Iris pigment epithelial cell (primary cell): ENCODE measurements around the gene ZP4.

Experiments used
- DNase-seq: peaks from one replicate; pipeline ENCODE4 v3.0.0-alpha.2; 2011; ENCODE audit warnings: low read depth

ZP4 gene, protein sequence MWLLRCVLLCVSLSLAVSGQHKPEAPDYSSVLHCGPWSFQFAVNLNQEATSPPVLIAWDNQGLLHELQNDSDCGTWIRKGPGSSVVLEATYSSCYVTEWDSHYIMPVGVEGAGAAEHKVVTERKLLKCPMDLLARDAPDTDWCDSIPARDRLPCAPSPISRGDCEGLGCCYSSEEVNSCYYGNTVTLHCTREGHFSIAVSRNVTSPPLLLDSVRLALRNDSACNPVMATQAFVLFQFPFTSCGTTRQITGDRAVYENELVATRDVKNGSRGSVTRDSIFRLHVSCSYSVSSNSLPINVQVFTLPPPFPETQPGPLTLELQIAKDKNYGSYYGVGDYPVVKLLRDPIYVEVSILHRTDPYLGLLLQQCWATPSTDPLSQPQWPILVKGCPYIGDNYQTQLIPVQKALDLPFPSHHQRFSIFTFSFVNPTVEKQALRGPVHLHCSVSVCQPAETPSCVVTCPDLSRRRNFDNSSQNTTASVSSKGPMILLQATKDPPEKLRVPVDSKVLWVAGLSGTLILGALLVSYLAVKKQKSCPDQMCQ

DNA sequence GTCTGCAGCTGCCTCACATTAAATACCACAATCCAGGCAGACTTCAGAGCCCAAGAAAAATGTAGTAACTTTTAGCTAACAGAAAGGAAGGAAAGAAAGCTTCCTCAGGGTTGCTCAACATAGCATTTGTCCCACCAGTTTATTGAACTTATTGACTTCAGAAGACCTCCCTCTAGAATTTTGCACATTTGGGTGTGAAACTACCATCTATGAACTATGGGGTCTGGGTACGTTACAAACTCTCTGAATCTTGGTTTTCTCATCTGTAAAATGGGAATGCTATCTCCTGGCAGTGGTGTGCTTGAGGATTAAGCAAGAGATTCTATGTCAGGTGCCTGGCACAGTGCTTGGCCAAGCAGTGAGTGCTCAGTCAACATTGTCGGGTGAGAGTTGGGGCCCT is at the start of gene ZP4:
TSS of gene ZP4 (minus strand) at position 101 of the 400 bp plus-strand sequence. CDS start 287 bp downstream, outside the sequence.
- DNase-seq = no peak

DNA sequence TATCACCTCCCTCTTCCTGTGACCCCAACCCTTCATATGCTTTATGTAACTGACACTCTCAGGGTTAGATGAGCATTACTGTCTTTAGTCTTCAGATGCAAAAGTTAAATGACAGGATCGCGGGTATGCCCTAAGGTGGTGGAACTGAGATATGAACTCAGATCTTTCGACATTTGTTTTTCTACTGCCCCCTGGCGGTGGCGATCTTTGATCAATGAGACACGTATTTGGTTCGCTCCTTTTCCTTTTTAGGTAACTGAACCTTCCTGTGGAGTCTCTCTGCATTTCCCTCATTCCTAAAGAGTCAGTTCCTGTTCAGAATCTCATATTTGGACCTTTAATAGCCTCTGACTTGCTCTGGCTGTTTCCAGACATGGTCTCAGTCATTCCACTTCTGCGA is 47.8 kb upstream of the ZP4 start:
- no peak for DNase-seq

- DNase-seq = no peak
These were observed 47.3 kb upstream of the ZP4 start for GRCh38 chr1:237938068-237938467.

GRCh38 chr1:237932816-237933215 is 42.1 kb upstream of the ZP4 start:
- DNase-seq = no peak

DNA sequence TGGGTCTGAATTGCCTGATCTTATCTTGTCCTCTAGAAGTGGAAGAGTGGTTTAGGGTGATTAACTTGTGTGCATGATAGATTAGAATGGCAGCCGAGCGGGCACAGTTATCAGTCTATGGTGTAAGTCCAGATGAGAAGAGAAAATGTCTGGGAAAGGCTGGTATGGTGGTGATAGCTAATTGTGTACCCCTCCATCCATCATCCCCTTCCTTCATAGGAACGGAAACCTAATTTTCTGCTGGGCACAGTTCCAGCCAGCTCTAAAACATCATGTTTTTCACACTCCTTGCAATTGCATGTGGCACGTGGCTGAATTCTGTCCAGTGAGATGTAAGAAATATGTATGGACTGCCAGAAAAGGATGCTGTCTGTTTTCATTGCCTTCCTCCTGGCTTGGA is 40.9 kb upstream of the ZP4 start:
- no peak for DNase-seq

GRCh38 chr1:237927198-237927597 is 36.5 kb upstream of the ZP4 start:
- no peak for DNase-seq

GRCh38 chr1:237921306-237921705 is 30.6 kb upstream of the ZP4 start:
- no peak for DNase-seq

DNA sequence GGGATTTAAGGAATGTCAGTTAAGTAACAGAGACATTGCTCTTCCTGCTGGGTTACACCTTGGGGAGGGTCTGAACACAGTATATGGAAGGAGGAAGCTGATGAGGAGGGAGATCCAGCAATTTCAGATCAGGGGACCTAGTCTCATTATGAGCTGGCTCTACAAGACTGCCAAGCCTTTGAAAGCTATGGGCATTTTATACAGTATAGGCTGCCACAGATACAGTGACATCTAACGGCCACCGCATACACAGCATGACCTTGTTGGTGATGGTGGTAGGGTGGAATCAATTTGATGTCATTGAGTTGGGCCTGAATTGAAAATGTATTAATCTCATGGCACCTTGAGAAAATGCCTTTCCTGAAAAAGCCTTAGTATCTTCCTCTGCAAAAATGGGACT is 22.6 kb upstream of the ZP4 start:
- no peak for DNase-seq

DNA sequence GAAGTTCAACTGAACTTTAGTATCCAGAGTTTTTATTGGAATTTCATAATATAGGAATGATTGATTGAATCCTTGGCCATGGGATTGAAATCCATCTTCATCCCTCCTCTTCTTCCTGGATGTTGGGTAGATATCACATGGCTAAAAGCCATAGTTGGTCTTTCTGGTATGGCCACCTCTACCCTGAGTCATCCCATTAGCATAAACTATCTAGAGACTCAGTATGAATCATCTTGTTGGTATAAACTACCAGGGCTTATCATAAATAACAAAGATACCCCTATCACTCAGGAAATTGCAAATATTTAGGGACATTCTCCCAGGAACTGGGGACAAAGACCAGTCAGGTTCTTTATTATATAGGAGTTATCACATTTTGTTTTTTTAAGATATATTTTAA is 21.2 kb upstream of the ZP4 start:
- DNase-seq = peak; percentile 8

- no peak for DNase-seq
These were observed 20.1 kb upstream of the ZP4 start for GRCh38 chr1:237910834-237911233.

DNA sequence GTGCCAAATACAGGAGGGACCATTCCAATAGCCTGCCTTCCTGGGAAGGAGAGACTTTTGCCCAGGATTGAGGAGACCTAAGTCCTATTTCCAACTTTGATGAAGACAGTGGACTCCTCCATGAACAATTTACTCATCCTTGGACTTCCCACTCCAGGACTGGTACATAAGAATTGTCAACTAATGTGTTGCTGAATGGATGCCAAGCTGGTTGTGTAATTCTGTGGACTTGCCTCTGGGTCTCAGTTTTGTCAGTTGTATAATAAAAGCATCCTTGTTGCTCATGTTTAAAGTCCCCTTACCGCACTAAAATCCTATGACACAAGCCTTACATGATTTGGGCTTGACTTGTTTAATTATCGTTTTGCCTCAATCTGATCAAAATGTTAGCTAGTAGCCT is 13.2 kb upstream of the ZP4 start:
- DNase-seq = no peak

DNA sequence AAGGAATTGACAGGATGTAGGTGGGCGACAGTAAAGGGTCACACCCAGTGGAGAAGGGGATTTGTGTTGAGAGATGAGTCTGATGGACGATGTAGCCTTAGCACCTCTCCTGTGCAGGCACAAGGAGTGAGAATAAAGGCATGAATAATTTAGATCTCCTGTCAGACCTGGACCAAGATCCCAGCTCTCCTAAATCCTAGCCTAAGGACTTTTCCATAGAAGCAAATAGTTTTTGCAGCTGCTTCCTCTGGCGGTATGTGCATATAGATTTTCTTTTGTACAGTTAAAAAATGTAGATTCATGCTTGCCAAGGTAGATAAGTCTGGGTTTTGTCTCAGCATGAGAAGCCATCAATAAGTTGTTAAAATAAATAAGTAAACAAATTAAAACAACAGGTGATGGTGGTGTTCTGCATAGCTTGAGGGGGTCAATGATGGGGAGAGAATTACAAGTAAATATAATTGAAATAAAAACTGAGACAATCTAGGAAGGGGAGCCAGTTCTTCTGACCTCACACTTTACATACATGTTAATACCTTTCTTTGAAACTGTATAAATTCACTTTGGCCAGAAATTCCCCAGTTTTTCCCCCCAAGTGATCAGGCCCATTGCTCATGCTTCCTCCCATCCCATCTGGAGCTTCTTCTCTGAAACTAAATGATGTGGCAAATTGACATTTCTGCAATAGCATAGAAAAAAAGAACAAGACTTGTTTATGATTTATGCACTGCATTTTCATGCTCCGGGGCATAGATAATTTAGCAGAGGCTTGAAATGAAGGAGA is 12.4 kb upstream of the ZP4 start:
- DNase-seq = no peak

DNA sequence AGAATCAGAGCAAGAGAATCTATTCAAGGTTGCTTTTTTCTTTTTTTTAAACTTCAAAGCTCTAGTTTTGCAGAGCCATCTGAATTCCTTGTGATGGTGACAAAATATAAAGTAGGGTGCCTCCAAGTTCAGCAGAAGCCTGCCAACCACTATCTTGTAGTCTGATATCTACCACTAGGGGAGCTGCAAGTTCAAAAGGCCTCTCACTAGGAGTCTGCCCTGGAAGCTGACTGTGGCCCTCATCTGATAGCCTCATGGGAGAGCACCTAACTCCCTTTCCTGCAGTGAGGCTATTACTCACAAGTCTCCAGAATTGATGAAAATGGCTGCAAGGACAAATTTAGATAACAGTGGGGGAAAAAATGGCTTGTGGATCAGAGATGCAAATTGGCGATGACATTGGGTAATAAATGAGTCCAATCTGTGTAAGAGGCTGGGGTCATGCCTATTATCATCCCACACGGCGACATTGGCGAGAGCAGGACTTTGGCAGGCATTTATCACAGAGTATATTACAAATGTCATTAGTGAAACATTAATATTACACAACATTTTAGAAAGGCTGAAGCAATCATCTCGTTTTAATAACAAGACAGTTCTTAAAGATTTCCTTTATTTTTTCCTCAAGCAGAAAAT is 10.7 kb upstream of the ZP4 start:
- peak; percentile 12 for DNase-seq

DNA sequence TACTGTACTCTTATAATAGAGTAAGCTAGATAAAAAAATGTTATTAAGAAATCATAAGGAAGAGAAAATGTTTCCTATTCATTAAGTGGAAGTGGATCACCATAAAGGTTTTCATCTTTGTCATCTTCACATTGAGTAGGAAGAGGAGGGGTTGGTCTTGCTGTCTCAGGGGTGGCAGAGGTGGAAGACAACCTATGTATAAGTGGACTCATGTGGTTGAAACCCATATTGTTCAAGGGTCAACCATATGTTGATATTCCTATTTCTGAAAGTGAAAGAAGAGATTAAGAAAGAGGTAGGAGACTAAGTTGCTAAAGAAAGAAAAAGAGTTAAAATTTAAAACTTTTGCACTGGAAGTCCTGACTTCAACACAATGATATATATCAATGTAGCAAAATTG is 4.9 kb upstream of the ZP4 start:
- DNase-seq = no peak

DNA sequence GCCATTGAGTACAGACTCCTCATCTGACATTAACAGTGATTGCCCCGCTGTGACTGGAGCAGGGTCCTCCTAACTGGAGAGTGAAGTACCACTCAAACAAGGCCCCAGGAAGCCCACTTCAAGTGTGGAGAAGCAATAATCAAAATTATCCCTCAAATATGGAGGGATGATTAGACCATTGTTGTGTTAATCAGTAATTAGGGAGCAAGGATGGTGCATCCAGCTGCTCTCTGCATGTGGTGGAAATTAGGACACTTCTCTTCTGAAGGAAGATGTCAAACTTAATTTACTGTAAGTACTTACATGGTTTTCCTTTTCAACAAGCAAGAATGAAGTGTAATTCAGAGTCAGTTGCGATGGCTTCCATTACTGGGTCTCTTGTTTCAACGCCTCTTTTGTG is 3.4 kb upstream of the ZP4 start:
- DNase-seq = no peak

DNA sequence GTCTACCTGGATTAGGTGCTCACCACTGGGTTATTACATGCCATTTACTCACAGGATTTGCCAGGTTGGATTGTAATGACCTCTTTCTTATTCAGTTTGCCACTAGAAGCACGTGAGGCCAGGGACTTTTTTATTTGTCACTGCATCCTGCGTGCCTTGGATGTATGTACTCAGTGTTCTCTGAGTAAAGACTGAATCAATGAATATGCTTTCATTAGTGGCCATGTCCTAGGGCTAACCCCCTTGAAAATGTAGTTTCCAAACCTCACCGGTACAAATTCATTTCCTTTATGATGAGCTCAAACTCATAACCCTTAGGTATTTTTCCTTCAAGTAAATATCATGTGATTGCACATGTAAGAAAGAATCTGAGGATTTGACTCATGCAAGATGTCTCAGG is 1.3 kb upstream of the ZP4 start:
- peak; percentile 5 for DNase-seq

- DNase-seq = no peak
These were observed 544 bp upstream of the ZP4 start for GRCh38 chr1:237891266-237891665.

DNA sequence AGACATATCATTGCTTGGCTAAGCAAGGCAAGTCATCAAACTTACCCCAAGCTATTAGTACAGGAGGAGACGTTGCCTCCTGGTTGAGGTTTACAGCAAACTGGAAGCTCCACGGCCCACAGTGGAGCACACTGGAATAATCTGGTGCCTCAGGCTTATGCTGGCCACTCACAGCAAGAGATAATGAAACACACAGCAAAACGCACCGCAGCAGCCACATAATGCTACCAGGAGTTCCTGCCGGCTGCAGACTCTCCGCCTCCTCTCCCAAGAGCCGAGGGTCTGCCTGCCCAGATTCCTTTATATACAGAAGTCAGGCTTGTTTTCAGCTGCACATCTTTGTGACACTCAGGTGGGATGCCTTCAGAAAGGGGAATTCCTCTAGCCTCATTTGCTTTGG is 306 bp downstream of the ZP4 start:
- no peak for DNase-seq

- DNase-seq = no peak
These were observed 2.6 kb downstream of the ZP4 start for GRCh38 chr1:237888143-237888542.

DNA sequence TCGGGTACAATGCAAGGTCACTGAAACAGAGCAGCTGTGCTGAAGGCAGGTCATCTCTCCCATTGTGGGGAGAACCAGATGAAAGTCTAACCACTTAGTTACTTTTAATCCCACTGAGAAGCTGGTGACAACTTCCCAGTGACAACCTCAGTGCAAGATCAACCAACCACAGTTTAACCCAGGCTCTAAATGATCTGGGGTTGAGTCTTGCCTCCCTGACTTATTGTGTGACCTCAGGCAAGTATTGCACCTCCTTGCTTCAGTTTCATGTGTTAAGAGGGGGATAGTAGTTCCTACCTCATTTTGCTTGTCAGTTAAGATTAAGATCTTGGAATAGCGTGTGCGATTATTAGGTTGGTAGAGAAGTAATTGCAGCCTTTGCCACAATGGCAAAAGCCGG is 3.2 kb downstream of the ZP4 start:
- no peak for DNase-seq

GRCh38 chr1:237884237-237884636 is 6.5 kb downstream of the ZP4 start:
- no peak for DNase-seq

DNA sequence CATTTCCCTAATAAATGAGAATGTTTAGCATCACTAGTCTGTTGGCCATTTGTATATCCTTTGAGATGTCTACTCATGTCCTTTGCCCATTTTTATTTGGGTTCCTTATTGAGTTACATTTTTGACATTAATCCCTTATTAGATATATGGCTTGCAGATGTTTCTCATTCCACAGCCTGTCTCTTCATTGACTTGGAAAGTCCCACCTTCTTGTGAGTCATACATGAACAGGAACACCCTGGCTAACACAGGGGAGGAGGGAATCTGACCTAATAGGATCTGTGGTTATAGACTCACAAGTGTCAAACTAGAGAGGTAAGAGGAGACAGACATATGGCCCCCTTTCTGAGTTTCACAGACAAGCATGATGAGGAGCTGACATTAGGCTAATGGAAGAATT is 11.5 kb downstream of the ZP4 start:
- peak; percentile 73 for DNase-seq

- DNase-seq = no peak
These were observed 12.3 kb downstream of the ZP4 start for GRCh38 chr1:237878406-237878805.
